Measurements from ENCODE around the gene EGFR.

DNA sequence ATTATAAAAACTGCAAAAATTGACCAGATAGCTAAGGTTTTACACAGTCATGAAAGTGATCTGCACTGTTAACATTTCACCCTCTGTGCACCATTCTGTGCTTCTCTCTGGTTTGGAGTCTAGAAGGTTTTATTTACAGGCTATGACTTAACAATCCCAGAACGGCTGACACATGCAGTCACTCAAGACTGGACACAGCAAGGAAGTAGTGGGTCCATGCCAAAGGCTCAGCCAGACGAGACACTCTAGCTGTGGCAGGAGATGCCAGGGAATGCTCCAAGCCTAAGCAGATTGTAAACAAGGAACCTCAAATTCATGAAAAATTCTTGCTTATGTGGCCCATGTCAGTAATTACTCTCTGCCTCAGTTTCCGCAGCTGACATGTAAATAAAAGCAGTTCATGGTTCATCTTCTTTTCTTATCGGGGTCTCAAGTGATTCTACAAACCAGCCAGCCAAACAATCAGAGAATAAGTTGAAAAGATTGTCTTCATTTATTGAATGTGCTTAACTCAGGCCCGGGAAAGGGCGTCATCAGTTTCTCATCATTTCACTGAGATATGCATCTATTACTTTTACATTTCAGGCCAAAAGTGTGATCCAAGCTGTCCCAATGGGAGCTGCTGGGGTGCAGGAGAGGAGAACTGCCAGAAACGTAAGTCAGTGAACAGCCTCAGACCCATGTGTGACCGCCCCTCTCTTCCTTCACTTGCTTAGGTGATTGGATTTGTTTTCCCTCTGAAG, 132.1 kb downstream of the EGFR start:
- TF ChIP-seq POLR2A (IDR thresholded peaks at IDR 0.05) (no peak), CTCF (IDR thresholded peaks at IDR 0.05) (no peak)

Data from heart left ventricle (tissue), 13 donors.